T-helper 1 cell treated with Interleukin-12 subunit alpha and Interleukin-12 subunit beta and Interleukin-4 antibody, amounts not matched to agents 30 ng/mL and 1 ng/mL, for 36 hours (primary cell): ENCODE measurements around the gene CACNB3. TPM values are rescaled to one million over a fixed set of nuclear protein-coding genes. Genes with fewer than 3 reads are reported as not detected.

Experiments used
- intact Hi-C: fragments of 100-400 bp; cut with micrococcal nuclease; formaldehyde crosslinking; loops from one replicate; pipeline ENCODE4 v1.15.1; 2024
- total RNA-seq: library from RNA; stranded (reverse); gene quantifications from 2 replicates; pipeline ENCODE4 v1.2.3, GENCODE V29; 2022

The CACNB3 gene
- 16.5 and 17.1 TPM in 2 replicates for total RNA-seq

- intact Hi-C loops = loop anchor here (1.0 to 10.0 kb wide), 5 partner anchors 34 to 913 kb away; partner anchors contain the start of genes CCNT1, DDX23, KANSL2 and RND1
These were observed at the start of gene CACNB3 for GRCh38 chr12:48817873-48818830. CACNB3 (plus strand) TSS chr12:48818496; CDS start chr12:48818930, 434 bp downstream.

DNA sequence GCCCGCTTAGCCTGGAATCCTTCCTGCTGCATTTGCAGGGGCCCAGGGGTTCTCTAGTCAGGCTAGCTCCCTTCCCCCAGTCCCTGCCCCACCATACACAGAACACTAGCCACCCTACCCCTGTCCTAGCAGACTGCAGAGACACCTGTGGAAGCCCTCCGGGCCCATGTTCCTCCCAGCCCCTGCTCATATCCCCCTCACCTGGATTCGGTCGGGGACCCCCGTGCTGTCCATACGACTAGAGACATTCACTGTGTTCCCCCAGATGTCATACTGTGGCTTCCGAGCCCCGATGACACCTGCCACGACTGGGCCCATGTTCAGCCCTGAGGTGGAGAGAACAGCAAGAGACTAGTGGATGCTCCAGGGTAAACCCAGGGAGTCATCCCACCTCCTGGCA, 49.6 kb upstream of the CACNB3 start:
- intact Hi-C loops = no loop called here

DNA sequence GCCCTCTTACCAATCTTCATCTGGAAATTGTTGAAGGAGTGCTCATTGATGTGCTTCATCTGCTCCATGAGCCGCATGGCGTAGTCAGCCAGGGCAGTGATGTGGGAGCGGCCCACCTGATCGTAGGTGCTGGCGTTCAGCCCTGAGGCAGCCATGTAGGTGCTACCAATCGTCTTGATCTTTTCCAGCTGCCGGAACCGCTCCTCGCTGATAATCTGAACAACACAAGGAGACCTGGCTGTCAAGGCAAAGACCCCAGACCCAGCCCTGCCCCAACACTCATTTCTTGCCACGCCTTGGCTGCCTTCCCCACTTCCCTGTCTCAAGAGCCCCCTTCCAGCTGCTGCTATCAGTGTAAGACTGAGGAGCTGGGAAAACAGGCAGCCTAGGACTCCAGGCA, 47.5 kb upstream of the CACNB3 start:
- intact Hi-C loops = no loop called here

- intact Hi-C loops = no loop called here
These were observed 46.6 kb upstream of the CACNB3 start for GRCh38 chr12:48771588-48772112.

GRCh38 chr12:48773686-48774085, 44.6 kb upstream of the CACNB3 start:
- intact Hi-C loops = no loop called here

DNA sequence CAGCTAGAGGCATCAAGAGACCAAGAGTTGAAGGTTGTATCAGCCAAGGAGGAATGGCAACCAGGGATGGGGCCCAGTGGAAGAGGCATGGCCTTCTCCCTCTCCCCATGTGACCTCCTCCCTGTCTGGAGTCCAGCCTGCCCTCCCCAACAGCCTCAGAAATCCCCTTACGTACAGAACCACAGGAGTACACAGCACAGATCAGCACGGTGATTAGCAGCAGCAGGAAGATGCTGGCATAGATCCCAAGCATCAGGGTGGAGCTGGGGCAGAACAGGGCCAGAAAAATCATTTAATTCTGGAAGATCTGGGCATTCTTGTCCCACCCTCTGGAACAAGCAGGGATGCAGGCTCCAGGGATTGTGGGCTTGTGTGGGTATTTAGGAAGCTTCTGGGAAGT, 43.8 kb upstream of the CACNB3 start:
- intact Hi-C loops = no loop called here

- intact Hi-C loops = no loop called here
These were observed 43.0 kb upstream of the CACNB3 start for GRCh38 chr12:48775299-48775698.

DNA sequence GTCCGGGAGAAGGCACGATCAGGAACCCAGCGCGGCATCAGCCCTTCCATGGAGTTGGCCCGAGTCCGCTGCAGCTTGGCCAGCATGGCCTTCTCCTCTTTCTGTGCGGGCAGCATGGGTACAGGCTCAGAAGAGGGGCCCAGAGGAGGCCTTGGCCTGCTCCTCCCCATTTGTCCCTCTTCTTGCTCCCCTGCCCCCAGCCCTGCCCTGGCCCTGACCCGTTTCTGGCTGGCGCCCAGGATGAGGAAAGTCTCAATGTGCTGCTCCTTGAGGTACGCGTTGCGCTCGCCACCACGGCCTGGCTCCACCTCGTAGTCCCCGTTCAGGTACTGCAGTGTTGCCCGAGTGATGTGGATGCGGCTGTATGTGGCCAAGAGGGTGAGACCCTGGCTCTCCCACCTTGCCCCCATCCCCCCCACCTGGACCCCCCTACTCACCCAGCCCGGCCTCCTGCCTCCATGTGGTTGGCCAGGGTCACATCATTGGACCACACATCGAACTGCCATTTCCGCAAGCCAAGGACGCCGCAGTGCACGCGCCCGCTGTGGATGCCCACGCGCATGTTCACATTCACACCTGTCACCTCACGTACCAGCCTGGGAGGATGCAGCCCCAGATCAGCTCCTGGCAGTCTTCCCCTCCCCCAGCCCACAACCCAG, 42.2 kb upstream of the CACNB3 start:
- intact Hi-C loops = no loop called here

GRCh38 chr12:48776956-48777355, 41.3 kb upstream of the CACNB3 start:
- intact Hi-C loops = no loop called here

- intact Hi-C loops = no loop called here
These were observed 40.5 kb upstream of the CACNB3 start for GRCh38 chr12:48777501-48778400.

DNA sequence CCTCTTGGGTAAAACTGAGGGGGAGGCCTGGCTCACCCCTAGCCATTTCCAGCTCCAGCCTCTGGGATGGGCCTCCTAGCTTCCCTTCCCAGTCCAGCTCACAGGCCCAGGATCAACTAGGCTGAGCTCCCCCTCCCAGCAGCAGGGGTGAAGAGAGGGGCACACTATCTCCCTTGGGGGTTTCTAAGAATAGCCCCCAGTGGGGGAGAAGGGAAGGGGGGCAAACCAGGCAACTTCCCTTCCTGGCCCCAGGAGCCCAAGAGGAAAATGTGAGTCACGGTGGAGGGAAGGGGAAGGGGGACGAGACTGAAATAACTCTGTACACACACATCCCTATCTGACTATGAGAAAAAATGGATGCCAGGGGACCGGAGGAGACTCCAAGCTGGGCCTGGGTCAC, 38.4 kb upstream of the CACNB3 start:
- intact Hi-C loops = no loop called here

DNA sequence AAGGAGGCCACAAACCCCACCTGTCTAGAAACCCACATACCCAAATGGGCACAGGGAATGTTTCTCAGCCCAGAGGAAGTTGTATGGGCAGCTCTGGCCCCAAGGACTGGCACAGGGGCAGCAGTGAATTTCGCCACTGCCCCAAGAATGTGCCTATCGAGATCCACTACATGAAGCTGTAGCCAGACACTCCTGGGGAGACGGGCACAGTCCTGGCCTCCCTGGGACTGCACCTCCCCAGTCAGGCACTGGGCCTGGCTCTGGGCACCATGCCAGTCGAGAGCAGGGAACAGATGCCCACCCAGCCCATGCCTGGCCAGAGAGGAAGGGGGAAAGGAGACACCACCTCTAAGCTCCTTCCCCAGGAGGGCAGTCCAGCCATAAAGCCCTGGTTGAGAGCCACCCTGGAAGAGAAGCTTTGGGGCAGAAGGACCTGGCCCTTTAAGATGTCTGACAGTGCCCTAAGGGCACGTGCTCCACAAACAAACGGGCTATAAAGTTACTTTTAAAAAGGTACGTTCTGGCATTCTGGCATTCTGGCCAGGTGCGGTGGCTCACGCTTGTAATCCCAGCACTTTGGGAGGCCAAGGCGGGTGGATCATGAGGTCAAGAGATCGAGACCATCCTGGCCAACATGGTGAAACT, 37.8 kb upstream of the CACNB3 start:
- intact Hi-C loops = no loop called here

GRCh38 chr12:48781750-48782456, 36.4 kb upstream of the CACNB3 start:
- intact Hi-C loops = no loop called here

DNA sequence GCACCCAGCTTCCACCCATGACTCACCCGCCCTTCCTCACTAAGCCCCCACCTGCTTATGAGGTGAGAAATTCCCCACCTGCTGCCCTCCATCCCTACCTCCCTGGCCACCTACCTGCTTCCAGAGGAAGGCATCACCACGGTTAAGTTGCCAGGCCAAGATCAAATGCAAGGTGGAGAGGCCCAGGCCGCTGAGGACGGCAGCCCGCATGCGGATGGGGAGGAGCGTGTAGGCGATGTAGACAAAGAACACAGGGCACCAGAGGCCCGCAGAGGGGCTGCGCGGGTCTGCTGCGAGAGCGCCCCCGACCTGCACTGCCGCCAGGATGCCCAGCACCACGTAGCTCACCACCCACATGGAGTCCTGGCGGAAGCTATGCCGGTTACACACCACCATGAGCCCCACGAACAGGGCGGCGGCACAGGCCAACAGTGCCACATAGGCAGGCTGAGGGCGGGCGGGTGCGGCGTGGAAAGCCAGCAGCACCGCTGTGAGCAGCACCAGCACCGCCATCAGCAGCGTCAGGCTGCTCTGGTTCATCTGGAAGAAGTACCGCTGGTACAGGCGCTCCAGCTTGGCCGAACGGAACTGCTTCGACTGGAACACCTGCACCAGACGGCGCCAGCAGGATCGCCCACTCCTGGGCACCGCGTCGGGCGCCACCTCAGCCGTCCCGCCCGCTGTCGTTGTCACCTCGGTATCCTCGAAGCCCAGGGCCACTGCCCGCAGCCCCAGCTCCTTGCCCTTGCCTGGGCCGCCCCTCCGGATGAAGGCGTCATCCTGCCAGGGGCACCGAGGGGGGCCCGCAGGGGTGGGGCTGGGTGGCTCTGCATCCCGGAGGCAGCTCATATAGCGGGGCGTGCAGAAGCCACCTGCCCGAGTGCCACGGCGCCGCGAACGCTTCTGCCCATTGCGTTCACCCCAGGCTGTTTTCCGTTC, 35.6 kb upstream of the CACNB3 start:
- intact Hi-C loops = no loop called here

DNA sequence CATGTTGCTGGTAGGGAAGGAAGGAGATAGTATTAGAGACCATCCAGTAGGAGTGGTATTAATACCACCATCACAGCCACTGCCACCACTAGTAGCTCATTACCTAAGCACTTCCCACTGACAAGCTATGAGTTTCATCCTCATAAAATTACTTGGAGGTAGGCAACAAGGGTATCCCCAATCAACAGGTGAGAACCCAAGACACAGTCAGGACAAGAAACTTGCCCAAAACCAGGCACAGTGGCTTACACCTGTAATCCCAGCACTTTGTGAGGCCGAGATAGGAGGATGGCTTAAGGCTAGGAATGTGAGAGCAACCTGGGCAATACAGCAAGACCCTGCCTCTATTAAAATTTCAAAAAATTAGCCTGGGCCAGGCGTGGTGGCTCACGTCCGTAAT, 34.9 kb upstream of the CACNB3 start:
- intact Hi-C loops = no loop called here

DNA sequence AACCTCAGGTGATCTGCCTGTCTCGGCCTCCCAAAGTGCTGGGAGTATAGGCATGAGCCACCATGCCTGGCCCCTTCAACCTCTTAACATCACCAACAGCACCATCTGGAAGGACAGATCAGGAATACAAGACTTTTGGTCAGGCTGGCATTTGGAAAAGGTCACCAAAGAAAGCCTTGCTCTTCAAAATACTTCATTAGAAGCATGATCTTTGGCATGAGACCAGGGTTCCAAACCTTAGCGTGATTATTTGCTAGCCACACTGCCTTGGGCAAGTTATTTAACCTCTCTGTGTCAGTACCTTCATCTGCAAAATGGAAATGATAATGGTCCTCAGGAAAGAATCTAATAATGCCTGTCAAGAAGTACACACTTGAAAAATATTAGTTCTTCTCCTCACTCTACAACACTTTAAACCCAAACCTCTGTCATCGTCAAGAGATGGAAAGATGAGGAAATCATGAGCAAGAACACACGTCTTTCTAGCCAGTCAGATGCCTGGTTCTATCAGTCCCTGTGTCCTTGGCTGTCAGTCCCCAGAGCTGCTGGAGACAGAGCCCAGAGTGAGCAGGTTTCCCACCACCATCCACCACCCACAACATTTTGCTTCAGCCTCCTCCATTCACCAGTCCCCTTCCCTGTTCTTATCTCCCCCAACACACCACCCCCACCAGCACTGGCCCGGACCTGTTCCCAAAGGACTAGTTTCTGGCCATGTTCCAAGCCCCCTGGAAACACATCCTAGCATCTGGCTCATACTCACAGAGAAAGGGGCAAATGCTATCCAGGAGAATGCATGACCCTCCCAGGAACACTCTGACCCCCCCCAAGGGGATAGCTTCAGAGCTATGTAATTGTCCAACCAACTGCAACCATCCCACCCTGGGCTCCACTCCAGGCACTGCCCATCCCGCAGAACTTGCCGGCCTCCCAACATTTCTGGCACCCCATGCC, 31.4 kb upstream of the CACNB3 start:
- intact Hi-C loops = no loop called here

GRCh38 chr12:48787791-48788523, 30.3 kb upstream of the CACNB3 start:
- intact Hi-C loops = no loop called here
